Neuronal stem cell (in vitro differentiated cells): ENCODE measurements around the gene HPS4.

ENCODE experiments used
- DNase-seq: peaks from one replicate; pipeline ENCODE4 v3.0.0-alpha.2; 2013; ENCODE audit warnings: low spot score
- H2AFZ ChIP-seq: one replicate; pipeline ENCODE4 v1.6.1; 2013; ENCODE audit warnings: mild to moderate bottlenecking, low read length, inconsistent platforms
- H2AK5ac ChIP-seq: 2 replicates; pipeline ENCODE4 v1.6.1; 2013; ENCODE audit warnings: low read depth, mild to moderate bottlenecking, inconsistent platforms, low read length, moderate library complexity, mixed read lengths
- H2BK120ac ChIP-seq: 2 replicates; pipeline ENCODE4 v1.6.1; 2013; ENCODE audit warnings: low read depth, mild to moderate bottlenecking, inconsistent platforms, low read length, moderate library complexity, mixed read lengths
- H2BK12ac ChIP-seq: one replicate; pipeline ENCODE4 v1.6.1; 2013; ENCODE audit warnings: low read length, inconsistent platforms
- H2BK15ac ChIP-seq: 2 replicates; pipeline ENCODE4 v1.6.1; 2013; ENCODE audit warnings: mild to moderate bottlenecking, low read length, inconsistent platforms, mixed read lengths
- H2BK5ac ChIP-seq: one replicate; pipeline ENCODE4 v1.6.1; 2013; ENCODE audit warnings: inconsistent platforms, mild to moderate bottlenecking, low read length, moderate library complexity
- H3K14ac ChIP-seq: one replicate; pipeline ENCODE4 v1.6.1; 2013; ENCODE audit warnings: low read length, inconsistent platforms
- H3K18ac ChIP-seq: 2 replicates; pipeline ENCODE4 v1.6.1; 2013; ENCODE audit warnings: low read length, inconsistent platforms
- H3K23ac ChIP-seq: 2 replicates; pipeline ENCODE4 v1.6.1; 2013; ENCODE audit warnings: low read depth, mild to moderate bottlenecking, mixed read lengths, low read length, inconsistent platforms; ENCODE audit not compliant: poor library complexity
- H3K27ac ChIP-seq: replicated peaks from 3 replicates; pipeline ENCODE4 v1.5.1; 2013; ENCODE audit warnings: low read length, inconsistent platforms
- H3K27me3 ChIP-seq, 3 experiments: 2 replicates each; pipeline ENCODE4 v1.6.1; 2013; ENCODE audit warnings: low read length in 3 of 3, mild to moderate bottlenecking in 2 of 3, inconsistent platforms in 1 of 3, low read depth in 1 of 3, mixed read lengths in 1 of 3, moderate library complexity in 1 of 3; ENCODE audit not compliant: control insufficient read depth in 3 of 3, insufficient read depth in 3 of 3
- H3K36me3 ChIP-seq, 2 donors: replicated peaks in 1 of 2; 2 replicates each; pipeline ENCODE4 v1.6.1; 2013; ENCODE audit warnings: low read length in 2 of 2; ENCODE audit not compliant: control insufficient read depth in 2 of 2, insufficient read depth in 2 of 2
- H3K4ac ChIP-seq: 2 replicates; pipeline ENCODE4 v1.6.1; 2013; ENCODE audit warnings: inconsistent platforms, mild to moderate bottlenecking, low read length, moderate library complexity
- H3K4me1 ChIP-seq, 2 donors: 1 replicate in 1 of 2; 2 replicates in 1 of 2; pipeline ENCODE4 v1.6.1; 2013; ENCODE audit warnings: low read length in 2 of 2, low read depth in 1 of 2; ENCODE audit not compliant: control insufficient read depth in 2 of 2, insufficient read depth in 1 of 2
- H3K4me2 ChIP-seq: one replicate; pipeline ENCODE4 v1.6.1; 2013; ENCODE audit warnings: mild to moderate bottlenecking, low read length, inconsistent platforms; ENCODE audit not compliant: insufficient read depth, poor library complexity, severe bottlenecking
- H3K4me3 ChIP-seq, 2 donors: 2 replicates each; pipeline ENCODE4 v1.5.1; 2013; ENCODE audit warnings: low read length in 2 of 2, mild to moderate bottlenecking in 2 of 2, inconsistent platforms in 1 of 2, moderate library complexity in 1 of 2
- H3K79me1 ChIP-seq: one replicate; pipeline ENCODE4 v1.6.1; 2013; ENCODE audit warnings: low read depth, mild to moderate bottlenecking, inconsistent platforms, low read length, moderate library complexity
- H3K9ac ChIP-seq: one replicate; pipeline ENCODE4 v1.6.1; 2013; ENCODE audit warnings: mild to moderate bottlenecking, low read depth, low read length, inconsistent platforms; ENCODE audit not compliant: poor library complexity
- H3K9me3 ChIP-seq, 2 donors: replicated peaks in 1 of 2; 2 replicates each; pipeline versions ENCODE3 to v1.6.1; 2013; ENCODE audit warnings: low read length in 2 of 2, mild to moderate bottlenecking in 2 of 2, inconsistent platforms in 1 of 2, low read depth in 1 of 2, mixed read lengths in 1 of 2, moderate library complexity in 1 of 2; ENCODE audit not compliant: control insufficient read depth in 2 of 2, insufficient read depth in 1 of 2
- H4K8ac ChIP-seq: one replicate; pipeline ENCODE4 v1.6.1; 2013; ENCODE audit warnings: low read depth, mild to moderate bottlenecking, inconsistent platforms, low read length, moderate library complexity
- H4K91ac ChIP-seq: one replicate; pipeline ENCODE4 v1.6.1; 2013; ENCODE audit warnings: low read length, low read depth, mild to moderate bottlenecking, inconsistent platforms; ENCODE audit not compliant: poor library complexity
- whole genome bisulfite sequencing, 2 donors: extraction: QIAGEN DNeasy Blood & Tissue Kit; methylation state at CpG; one replicate each; pipeline ENCODE4 v1.1.7; 2013; ENCODE audit warnings: missing lambda C conversion rate in 2 of 2, mixed read lengths in 1 of 2; ENCODE audit not compliant: insufficient read length in 2 of 2, insufficient replicate concordance in 1 of 2; ENCODE audit errors: extremely low coverage in 2 of 2; 5-methylcytosine and 5-hydroxymethylcytosine counted together

The HPS4 gene

DNA sequence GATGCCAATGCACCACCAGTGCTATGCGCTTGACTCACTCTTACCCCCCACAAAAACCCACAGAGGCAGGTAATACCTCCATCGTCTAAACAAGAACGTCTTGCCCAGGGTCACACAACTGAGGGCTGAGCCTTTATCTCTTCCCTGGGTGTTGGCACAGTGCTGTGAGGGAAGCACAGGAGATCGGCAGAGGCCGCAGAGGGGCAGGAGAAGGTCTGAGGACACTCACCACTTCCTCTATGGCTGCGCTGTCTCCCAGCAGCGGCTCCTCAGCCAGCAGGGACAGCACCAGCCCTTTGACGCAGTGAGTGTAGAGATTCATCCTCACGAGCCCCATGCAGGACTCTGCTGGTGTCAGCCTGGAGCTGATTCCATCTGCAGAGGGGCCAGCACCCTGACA is 19.9 kb downstream of the HPS4 start:
- Histone ChIP-seq H3K27me3 (no peaks in the 10 kb centered on the region), H3K4me1 (peaks cover 5 to 14% of the 10 kb centered on the region in 2 donors), H2BK12ac (no peak overlapping the region), H3K23ac (no peak overlapping the region), H2AK5ac (no peak overlapping the region), H4K91ac (no peak overlapping the region), H4K8ac (no peak overlapping the region), H3K9me3 (no peaks in the 10 kb centered on the region), H3K14ac (no peak overlapping the region), H3K36me3 (peaks cover 40 to 97% of the 10 kb centered on the region in 2 donors), H3K79me1 (no peaks in the 10 kb centered on the region), H3K27ac (no peak overlapping the region), H3K4me2 (no peak overlapping the region), H3K4ac (no peak overlapping the region), H3K18ac (no peak overlapping the region), H3K4me3 (no peak overlapping the region), H2BK120ac (no peak overlapping the region), H3K9ac (no peak overlapping the region), H2BK5ac (no peak overlapping the region), H2AFZ (no peak overlapping the region), H2BK15ac (no peak overlapping the region)
- no peak for DNase-seq
- WGBS, 2 donors = no CpG with 5 or more reads among the region's 9 CpGs

DNA sequence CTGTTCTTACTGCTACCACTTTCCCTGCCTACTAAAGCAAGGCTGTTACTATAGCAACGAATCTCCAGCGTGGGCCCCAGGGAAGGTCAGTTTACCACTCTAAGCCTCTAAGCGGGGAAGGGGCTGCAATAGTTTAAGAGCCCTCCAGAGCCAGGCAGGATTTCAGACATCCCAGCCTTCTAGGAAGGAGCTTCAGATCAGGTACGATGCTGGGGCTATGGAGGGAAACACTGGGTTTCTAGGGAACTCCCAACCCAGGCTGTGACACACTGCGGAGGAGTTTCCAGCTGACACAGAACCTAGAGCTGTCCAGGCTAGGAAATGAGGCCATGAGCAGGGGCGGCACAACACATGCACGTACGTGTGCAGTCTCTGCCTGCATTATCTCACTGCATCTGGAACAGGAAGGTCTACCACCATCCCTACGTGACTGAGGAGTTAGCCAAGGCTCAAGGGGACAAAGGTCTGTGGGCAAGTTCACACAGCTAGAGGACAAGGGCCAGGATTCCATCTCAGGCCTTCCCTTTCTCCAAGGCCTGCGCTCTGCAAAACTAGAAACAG is 20.4 kb downstream of the HPS4 start:
- Histone ChIP-seq H2BK12ac (no peak overlapping the region), H3K18ac (no peak overlapping the region), H2BK5ac (no peak overlapping the region), H2BK15ac (no peak overlapping the region), H3K79me1 (no peaks in the 10 kb centered on the region), H3K14ac (no peak overlapping the region), H3K4me1 (peaks cover 5 to 14% of the 10 kb centered on the region in 2 donors), H3K23ac (no peak overlapping the region), H2AFZ (no peak overlapping the region), H4K91ac (no peak overlapping the region), H3K36me3 (peaks cover 38 to 97% of the 10 kb centered on the region in 2 donors), H3K9me3 (no peaks in the 10 kb centered on the region), H3K4me2 (no peak overlapping the region), H2BK120ac (no peak overlapping the region), H2AK5ac (no peak overlapping the region), H3K27me3 (no peaks in the 10 kb centered on the region), H3K4ac (no peak overlapping the region), H4K8ac (no peak overlapping the region), H3K4me3 (no peak overlapping the region), H3K9ac (peak overlapping the region; percentile 60), H3K27ac (no peak overlapping the region)
- DNase-seq = no peak
- no CpG with 5 or more reads among the region's 10 CpGs for WGBS, 2 donors

DNA sequence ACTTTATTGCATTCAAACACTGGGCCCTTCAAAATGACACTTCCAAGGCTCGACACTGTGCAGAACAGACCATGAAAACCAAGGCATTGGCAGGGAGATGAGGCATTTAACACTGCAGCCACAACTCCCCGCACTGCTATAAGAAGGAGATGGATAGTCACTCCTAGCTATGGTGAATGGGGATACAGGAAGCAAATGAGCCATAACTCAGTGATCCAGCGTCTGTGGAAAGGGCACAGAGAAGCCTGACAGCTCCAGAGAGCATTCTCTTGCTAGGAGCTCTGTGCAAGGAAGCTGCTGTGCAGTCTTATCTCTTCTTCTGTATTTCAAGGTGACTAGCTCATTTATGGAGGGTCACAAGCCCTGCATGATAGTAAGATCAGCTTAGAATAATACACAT is 20.9 kb downstream of the HPS4 start:
- Histone ChIP-seq H3K9ac (no peak overlapping the region), H3K23ac (no peak overlapping the region), H2BK15ac (no peak overlapping the region), H4K8ac (no peak overlapping the region), H3K36me3 (peaks cover 40 to 97% of the 10 kb centered on the region in 2 donors), H3K18ac (no peak overlapping the region), H2AFZ (no peak overlapping the region), H2BK120ac (no peak overlapping the region), H2AK5ac (no peak overlapping the region), H4K91ac (no peak overlapping the region), H3K79me1 (no peaks in the 10 kb centered on the region), H3K4me2 (no peak overlapping the region), H3K4me1 (peaks cover 5 to 14% of the 10 kb centered on the region in 2 donors), H2BK5ac (no peak overlapping the region), H3K9me3 (no peaks in the 10 kb centered on the region), H3K4me3 (no peak overlapping the region), H3K27me3 (no peaks in the 10 kb centered on the region), H3K14ac (no peak overlapping the region), H3K4ac (no peak overlapping the region), H3K27ac (no peak overlapping the region), H2BK12ac (no peak overlapping the region)
- no CpG with 5 or more reads among the region's 3 CpGs for WGBS, 2 donors
- DNase-seq = no peak

DNA sequence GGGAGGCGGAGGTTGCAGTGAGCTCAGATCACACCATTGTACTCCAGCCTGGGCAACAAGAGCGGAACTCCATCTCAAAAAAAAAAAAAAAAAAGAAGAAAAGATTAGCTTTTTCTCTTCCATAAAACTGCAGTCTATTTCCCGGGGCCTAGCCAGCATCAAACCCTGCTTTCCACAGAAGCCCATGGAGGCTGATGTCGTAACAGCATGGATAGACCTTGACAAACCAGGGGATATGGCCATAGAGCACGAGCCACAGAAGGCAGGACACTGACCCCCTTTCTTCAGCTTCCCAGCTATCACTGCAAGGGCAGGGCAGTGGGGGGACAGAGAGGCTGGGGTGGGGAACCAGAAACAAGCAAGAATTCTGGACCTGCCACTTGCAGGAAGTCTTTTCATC is 21.5 kb downstream of the HPS4 start:
- H3K14ac ChIP-seq = no peak overlapping the region
- H3K23ac ChIP-seq = no peak overlapping the region
- no peak overlapping the region for H2BK12ac ChIP-seq
- H3K4me3 ChIP-seq = no peak overlapping the region
- no peak overlapping the region for H2BK15ac ChIP-seq
- no peak overlapping the region for H2BK120ac ChIP-seq
- H3K27ac ChIP-seq = no peak overlapping the region
- no peak overlapping the region for H3K18ac ChIP-seq
- no peak overlapping the region for H4K8ac ChIP-seq
- no peak overlapping the region for H3K4me2 ChIP-seq
- no peaks in the 10 kb centered on the region for H3K27me3 ChIP-seq
- H3K4ac ChIP-seq = no peak overlapping the region
- H3K4me1 ChIP-seq = peaks cover 5 to 14% of the 10 kb centered on the region in 2 donors
- no peak overlapping the region for H2AK5ac ChIP-seq
- H2BK5ac ChIP-seq = no peak overlapping the region
- no peak overlapping the region for H2AFZ ChIP-seq
- WGBS, 2 donors = no CpG with 5 or more reads among the region's 5 CpGs
- no peaks in the 10 kb centered on the region for H3K79me1 ChIP-seq
- no peak overlapping the region for H4K91ac ChIP-seq
- no peak overlapping the region for H3K9ac ChIP-seq
- no peaks in the 10 kb centered on the region for H3K9me3 ChIP-seq
- peaks cover 42 to 96% of the 10 kb centered on the region in 2 donors for H3K36me3 ChIP-seq
- no peak for DNase-seq
